Erythroblast (primary cell): ENCODE data around the gene TSPAN3.

Source experiments
- GATA1 ChIP-seq: IDR thresholded peaks from 2 replicates; pipeline ENCODE4 v1.6.1; 2011; ENCODE audit warnings: low read depth, mild to moderate bottlenecking, control low read depth, low read length, moderate library complexity
- POLR2A ChIP-seq: IDR thresholded peaks from 2 replicates; pipeline ENCODE4 v1.6.1; 2011; ENCODE audit warnings: mild to moderate bottlenecking, low read length

GRCh38 chr15:77017761-77018720 lies 52.9 kb downstream of the TSPAN3 start:
- no peak for TF ChIP-seq POLR2A
- TF ChIP-seq GATA1, result no peak
